22Rv1 (cell line): Measurements from ENCODE around the gene GOLGA2.
A peak's percentile ranks its signal among the peaks of the same experiment; 100 is the strongest.

ENCODE experiments used
- H3K27ac ChIP-seq: fragments of 450-650 bp; 2 replicates; pipeline ENCODE4 v1.5.1; 2017
- CTCF ChIP-seq: fragments of 450-650 bp; IDR thresholded peaks from 2 replicates; pipeline ENCODE4 v1.5.1; 2017; ENCODE audit warnings: mild to moderate bottlenecking
- ZFX ChIP-seq: fragments of 450-650 bp; IDR thresholded peaks from 2 replicates; pipeline ENCODE4 v1.6.1; 2017; ENCODE audit warnings: antibody characterized with exemption, borderline replicate concordance

Gene GOLGA2

GRCh38 chr9:128275198-128276007, at the start of gene GOLGA2:
TSS of gene GOLGA2 (minus strand) at chr9:128276007. CDS start at chr9:128275976, 31 bp downstream.
- no peak for TF ChIP-seq CTCF
- TF ChIP-seq ZFX, result no peak
- peak within 1 kb of the TSS; percentile 59 for H3K27ac ChIP-seq

- no peak overlapping the region for H3K27ac ChIP-seq
- TF ChIP-seq ZFX (no peak), CTCF (no peak)
Measured at GRCh38 chr9:128324401-128324800, 48.6 kb upstream of the GOLGA2 start.

GRCh38 chr9:128323791-128324190, 48.0 kb upstream of the GOLGA2 start:
- peak overlapping the region; percentile 92 for H3K27ac ChIP-seq
- TF ChIP-seq CTCF (no peak), ZFX (no peak)

- TF ChIP-seq ZFX (no peak), CTCF (no peak)
Measured at GRCh38 chr9:128323212-128323730, 47.5 kb upstream of the GOLGA2 start.

GRCh38 chr9:128322404-128323211, 46.8 kb upstream of the GOLGA2 start, which contains the start of the genes COQ4 and TRUB2:
TSS of gene COQ4 (plus strand) at chr9:128322839. CDS start at chr9:128322859, 20 bp downstream.
TSS of gene TRUB2 (minus strand) at chr9:128322447. CDS start at chr9:128322408, 39 bp downstream.
- TF ChIP-seq CTCF (no peak), ZFX (no peak)
- peak within 1 kb of the TSS; percentile 92 for H3K27ac ChIP-seq

More at GRCh38 chr9:128323212-128323730, 47.5 kb upstream of the GOLGA2 start:
- peak overlapping the region; percentile 92 for H3K27ac ChIP-seq

GRCh38 chr9:128321879-128322403, 46.1 kb upstream of the GOLGA2 start:
- TF ChIP-seq CTCF, result no peak
- peak overlapping the region; percentile 92 for H3K27ac ChIP-seq
